Heart right ventricle (tissue), 16 donors: ENCODE data around the gene CHRNB1. TPM values are rescaled to one million over a fixed set of nuclear protein-coding genes. Genes with fewer than 3 reads are reported as not detected.

Experiments
- ATAC-seq, 8 donors: fragments of 200-7000 bp; cut with Tn5 transposase; one replicate each; pipeline ENCODE4 v1.9.1; 2020; ENCODE audit warnings: mild to moderate bottlenecking in 8 of 8, moderate library complexity in 8 of 8, moderate number of reproducible peaks in 1 of 8
- DNase-seq, 2 donors: peaks; one replicate each; pipeline ENCODE4 v3.0.0-alpha.2; 2020
- H3K27ac ChIP-seq, 10 donors: fragments of 200-600 bp; sonication (generic) in 2 of 10; one replicate each; pipeline versions ENCODE4 v1.5.0 to v1.8.0; 2020 to 2022; ENCODE audit warnings: mild to moderate bottlenecking in 3 of 10
- H3K27me3 ChIP-seq, 7 donors: fragments of 200-600 bp; one replicate each; pipeline ENCODE4 v1.8.0; 2021 to 2022; ENCODE audit warnings: mild to moderate bottlenecking in 2 of 7
- H3K36me3 ChIP-seq, 9 donors: fragments of 200-600 bp; sonication (generic) in 1 of 9; one replicate each; pipeline versions ENCODE4 v1.5.0 to v1.8.0; 2020 to 2022; ENCODE audit warnings: mild to moderate bottlenecking in 2 of 9
- H3K4me1 ChIP-seq, 9 donors: fragments of 200-600 bp; sonication (generic) in 1 of 9; one replicate each; pipeline versions ENCODE4 v1.5.0 to v1.8.0; 2020 to 2022; ENCODE audit warnings: mild to moderate bottlenecking in 4 of 9
- H3K4me3 ChIP-seq, 10 donors: fragments of 200-600 bp; sonication (generic) in 2 of 10; one replicate each; pipeline versions ENCODE4 v1.5.0 to v1.8.0; 2020 to 2022; ENCODE audit warnings: mild to moderate bottlenecking in 7 of 10, moderate library complexity in 2 of 10
- H3K9me3 ChIP-seq, 11 donors: fragments of 200-600 bp in 10 of 11; sonication (generic) in 2 of 11; one replicate each; pipeline versions ENCODE4 v1.5.0 to v1.8.0; 2013 to 2022; ENCODE audit warnings: mild to moderate bottlenecking in 2 of 11, control low read depth in 1 of 11, moderate library complexity in 1 of 11
- CTCF ChIP-seq, 9 donors: fragments of 200-600 bp; sonication (generic) in 2 of 9; IDR thresholded peaks; one replicate each; pipeline versions ENCODE4 v1.5.0 to v1.8.0; 2021 to 2022; ENCODE audit warnings: antibody characterized with exemption in 9 of 9, mild to moderate bottlenecking in 5 of 9, moderate library complexity in 1 of 9
- WGBS, 2 donors: extraction: QIAGEN DNeasy Blood & Tissue Kit; methylation state at CpG; one replicate each; pipeline ENCODE4 v1.1.7; 2013; ENCODE audit warnings: inconsistent platforms in 1 of 2; 5-methylcytosine and 5-hydroxymethylcytosine counted together
- intact Hi-C, 10 donors: fragments of 100-400 bp; cut with DNase I; formaldehyde crosslinking; loops; one replicate each; pipeline versions ENCODE4 v1.11.1 to v1.14.2; 2022
- polyA plus RNA-seq, 2 donors: library from polyadenylated mRNA; stranded (reverse); fragments of 200-250 nt; gene quantifications; one replicate each; pipeline ENCODE4 v1.2.3, GENCODE V29; 2013
- total RNA-seq, 10 donors: library from RNA; stranded (reverse); fragmentation: NEBNext Ultra II Directional in 3 of 10; extraction: Animal tissue kit (Norgen Biotek cat#: 25700) in 3 of 10; gene quantifications; one replicate each; pipeline versions ENCODE4 v1.2.1 to v1.2.4, GENCODE V29; 2021 to 2023
- donor health status: Arrhythmogenic right ventricular cardiomyopathy.
- donor health status: ischemic (EF 13 %, LVEDD 7.1; RV severe dilation, severe dysfunction).
- donor health status: healthy with polysubstance abuse.
- donor health status: DM: no; HTN: yes; CAD: no.
- donor health status: DM: no; HTN: no; CAD: no.
- donor health status: ischemic (EF 25% LVEDD 6.9; RV normal size, moderate dysfunction).
- donor health status: ischemic (EF 25% LVEDD 5.7; RV mildly dilated, moderate dysfunction).
- donor health status: healthy.
- donor health status: DM: yes; HTN: yes; CAD: no.
- donor health status: Ischemic cardiomyopathy.
- donor health status: ischemic (EF 35%, LVEDD 5.7; RV mildly dilated, moderate dysfunction).
- donor health status: nonischemic (EF 11% LVEDD 7.7; RV severe dilation, severe dysfunction).
- donor health status: DM: yes; HTN: yes; CAD: no.
- donor health status: PGD.
- donor health status: ischemic (EF 29% LVEDD 5.4; RV normal size, mild dysfunction).
- donor health status: nonischemic (EF 23%, LVEDD 6.1; RV moderate dilation, normal function).

Gene CHRNB1
- total and polyA plus RNA-seq, 12 donors: 5.4 to 25.4 (median 10.4) TPM

DNA sequence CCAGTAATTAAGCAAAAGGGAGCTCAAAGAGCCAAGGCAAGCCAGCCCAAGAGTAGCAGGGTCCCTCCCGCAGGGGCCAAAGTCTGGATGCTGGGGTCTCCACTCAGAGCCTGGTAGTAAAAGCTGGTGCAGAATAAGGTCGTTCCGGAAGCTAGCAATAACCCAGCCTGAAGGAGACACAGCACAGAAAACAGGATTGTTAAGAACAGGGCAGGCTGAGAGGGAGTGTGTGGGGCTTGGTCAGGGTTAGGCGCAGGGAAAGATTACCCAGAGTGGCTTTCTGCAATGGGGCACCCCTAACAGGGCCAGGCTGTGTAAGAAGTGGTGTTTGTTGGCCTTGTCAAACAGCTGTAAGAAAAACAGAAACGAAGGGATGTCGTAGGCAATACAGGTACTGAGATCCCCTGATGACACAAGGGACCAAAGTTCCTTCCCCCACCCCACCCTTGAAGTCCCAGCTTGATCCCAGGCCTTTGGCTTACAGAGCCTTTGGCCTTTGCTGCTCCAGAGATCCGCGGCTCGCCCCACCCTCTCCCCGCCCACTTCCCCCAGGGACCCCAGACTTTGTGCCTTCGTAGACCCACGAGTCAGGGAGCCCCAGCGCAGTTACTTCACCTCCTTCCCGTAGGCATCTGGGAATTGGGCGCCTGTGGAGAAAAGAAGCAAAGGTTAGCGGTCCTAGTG lies 41.7 kb upstream of the CHRNB1 start:
- intact Hi-C loops: loop anchor here in 4 of 10 donors (2.0 to 5.0 kb wide), 3 partner anchors 34 to 96 kb away; partner anchors contain the start of genes FGF11 (in 2 of the 4), TMEM102 (in 2 of the 4), EIF5A (in 1 of the 4) and TMEM95 (in 1 of the 4)

GRCh38 chr17:7403727-7403976 lies 41.2 kb upstream of the CHRNB1 start:
- ATAC-seq (peak; percentile 44 to 74 (median 64)), DNase-seq (peak in 1 of 2 donors; percentile 73)
- intact Hi-C loops: loop anchor here in 4 of 10 donors (2.0 to 5.0 kb wide), 3 partner anchors 34 to 96 kb away; partner anchors contain the start of genes FGF11 (in 2 of the 4), TMEM102 (in 2 of the 4), EIF5A (in 1 of the 4) and TMEM95 (in 1 of the 4)
- peak overlapping the region; percentile 80 to 96 (median 88) for H3K27ac ChIP-seq
- no peaks in the 10 kb centered on the region for H3K9me3 ChIP-seq
- peaks cover 13 to 28% (median 19%) of the 10 kb centered on the region in 9 donors for H3K4me1 ChIP-seq
- peak overlapping the region; percentile 50 to 87 (median 68) for H3K4me3 ChIP-seq
- TF ChIP-seq CTCF (IDR thresholded peaks at IDR 0.05): no peak
- 0% methylated on average over 13 of the region's 13 CpGs for WGBS, 2 donors
- H3K27me3 ChIP-seq: peaks cover 0 to 17% (median 0%) of the 10 kb centered on the region in 7 donors
- H3K36me3 ChIP-seq: peaks cover 0 to 7% (median 0%) of the 10 kb centered on the region in 9 donors

More for the DNA sequence above, 41.7 kb upstream of the CHRNB1 start:
- DNase-seq (peak; percentile 74), ATAC-seq (peak in 6 of 8 donors; percentile 5 to 27 (median 16))
- Histone ChIP-seq H3K36me3 (peaks cover 0 to 6% (median 0%) of the 10 kb centered on the region in 9 donors), H3K9me3 (no peaks in the 10 kb centered on the region), H3K4me3 (peak overlapping the region; percentile 50 to 87 (median 68)), H3K27me3 (peaks cover 0 to 17% (median 0%) of the 10 kb centered on the region in 7 donors), H3K27ac (peak overlapping the region; percentile 80 to 96 (median 88)), H3K4me1 (peaks cover 13 to 28% (median 19%) of the 10 kb centered on the region in 9 donors)
- 8 to 10% methylated on average over 16 of the region's 16 CpGs for WGBS, 2 donors
- no peak for TF ChIP-seq CTCF (IDR thresholded peaks at IDR 0.05)

DNA sequence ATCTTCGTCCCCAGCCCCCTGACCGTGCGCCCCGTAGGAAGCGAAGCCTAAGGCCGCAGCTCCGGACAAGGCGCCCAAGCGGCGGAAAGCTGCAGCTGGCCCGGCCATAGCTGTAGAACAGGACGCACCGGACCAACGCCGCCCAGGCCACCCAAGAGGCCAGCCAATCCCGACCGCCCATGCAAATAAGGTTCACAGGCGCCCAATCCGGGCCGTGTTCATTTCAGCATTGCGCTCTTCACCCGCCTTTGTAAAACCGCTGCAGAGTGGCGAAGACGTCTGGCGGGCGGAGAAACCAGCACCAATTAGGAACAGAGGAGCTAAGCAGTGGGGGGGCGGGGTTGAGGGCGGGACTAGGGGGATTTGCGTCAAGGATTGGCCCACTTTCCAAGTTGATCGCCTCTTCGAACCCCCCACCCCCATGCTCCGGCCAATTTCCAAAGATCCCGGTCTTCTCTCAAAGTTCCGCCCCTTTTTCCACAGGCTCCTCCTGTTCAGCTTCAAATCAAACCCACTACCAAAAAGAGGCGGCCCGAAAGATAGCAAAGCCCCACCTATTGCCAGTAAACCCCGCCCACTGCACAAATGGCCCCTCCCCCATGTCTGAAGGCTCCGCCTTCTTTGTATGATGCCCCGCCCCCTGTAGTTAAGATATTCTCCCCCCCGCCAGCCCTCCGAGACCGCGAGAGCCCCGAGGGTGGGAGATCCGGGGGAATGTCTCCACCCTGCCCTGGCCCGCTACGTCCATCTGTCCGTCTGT lies 40.7 kb upstream of the CHRNB1 start, which contains the start of gene TMEM256:
TSS of gene TMEM256 (minus strand) at position 121 of the 760 bp plus-strand sequence. CDS start at position 108, 13 bp downstream.
- intact Hi-C loops: loop anchor here in 4 of 10 donors (1.0 to 5.0 kb wide), 4 partner anchors 10 to 97 kb away; partner anchors contain the start of genes FGF11 (in 2 of the 4), TMEM102 (in 2 of the 4), EIF5A (in 1 of the 4) and PLSCR3 (in 1 of the 4)
- Histone ChIP-seq H3K36me3 (peaks cover 0 to 10% (median 0%) of the 10 kb centered on the region in 9 donors), H3K4me1 (peaks cover 13 to 28% (median 19%) of the 10 kb centered on the region in 9 donors), H3K27ac (peak within 1 kb of the TSS; percentile 80 to 96 (median 88)), H3K27me3 (peaks cover 0 to 17% (median 0%) of the 10 kb centered on the region in 7 donors), H3K4me3 (peak within 1 kb of the TSS; percentile 54 to 87 (median 68)), H3K9me3 (no peaks in the 10 kb centered on the region)
- ATAC-seq (peak; percentile 91 to 97 (median 96)), DNase-seq (peak; percentile 97 to 99)
- TF ChIP-seq CTCF (IDR thresholded peaks at IDR 0.05): peak in 2 of 9 donors; percentile 8 to 13
- 1% methylated on average over 49 of the region's 49 CpGs for WGBS, 2 donors
